Measurements from ENCODE around the gene LRSAM1.

The LRSAM1 gene

GRCh38 chr9:127489471-127490115 lies 38.3 kb downstream of the LRSAM1 start:
- H3K36me3 ChIP-seq (replicated peaks): peaks cover 26% of the 10 kb centered on the region
- H3K4me1 ChIP-seq: no peaks in the 10 kb centered on the region
- in situ Hi-C loops (cut with MboI; ENCODE audit: low sequenced_read_pairs): no loop called here
- DNase-seq (ENCODE audit: low spot score in 2 of 2): peak in 1 of 2 experiments; percentile 33
- H3K9me3 ChIP-seq: no peaks in the 10 kb centered on the region
- no peaks in the 10 kb centered on the region for H3K27me3 ChIP-seq (ENCODE audit: low read depth)
- no peak overlapping the region for H3K4me3 ChIP-seq

GRCh38 chr9:127490535-127491230 lies 39.4 kb downstream of the LRSAM1 start:
- H3K4me1 ChIP-seq: no peaks in the 10 kb centered on the region
- peaks cover 28% of the 10 kb centered on the region for H3K36me3 ChIP-seq (replicated peaks)
- in situ Hi-C loops (cut with MboI; ENCODE audit: low sequenced_read_pairs): no loop called here
- no peaks in the 10 kb centered on the region for H3K27me3 ChIP-seq (ENCODE audit: low read depth)
- no peak for DNase-seq (ENCODE audit: low spot score in 2 of 2)
- H3K9me3 ChIP-seq: no peaks in the 10 kb centered on the region
- H3K4me3 ChIP-seq: no peak overlapping the region

GRCh38 chr9:127491516-127491915 lies 40.2 kb downstream of the LRSAM1 start:
- no peak for DNase-seq (ENCODE audit: low spot score in 2 of 2)
- in situ Hi-C loops (cut with MboI; ENCODE audit: low sequenced_read_pairs): no loop called here
- Histone ChIP-seq H3K36me3 (replicated peaks) (peaks cover 26% of the 10 kb centered on the region), H3K27me3 (ENCODE audit: low read depth) (no peaks in the 10 kb centered on the region), H3K4me1 (no peaks in the 10 kb centered on the region), H3K9me3 (no peaks in the 10 kb centered on the region), H3K4me3 (no peak overlapping the region)

- peaks cover 32% of the 10 kb centered on the region for H3K36me3 ChIP-seq (replicated peaks)
- in situ Hi-C loops (cut with MboI; ENCODE audit: low sequenced_read_pairs): no loop called here
- H3K4me3 ChIP-seq: no peak overlapping the region
- no peaks in the 10 kb centered on the region for H3K9me3 ChIP-seq
- DNase-seq (ENCODE audit: low spot score in 2 of 2): no peak
- no peaks in the 10 kb centered on the region for H3K27me3 ChIP-seq (ENCODE audit: low read depth)
- no peaks in the 10 kb centered on the region for H3K4me1 ChIP-seq
These were observed 41.3 kb downstream of the LRSAM1 start for GRCh38 chr9:127492616-127493015.

- Histone ChIP-seq H3K27me3 (ENCODE audit: low read depth) (no peaks in the 10 kb centered on the region), H3K4me1 (no peaks in the 10 kb centered on the region), H3K36me3 (replicated peaks) (peaks cover 32% of the 10 kb centered on the region), H3K4me3 (no peak overlapping the region), H3K9me3 (no peaks in the 10 kb centered on the region)
- no peak for DNase-seq (ENCODE audit: low spot score in 2 of 2)
- in situ Hi-C loops (cut with MboI; ENCODE audit: low sequenced_read_pairs): no loop called here
These were observed 42.4 kb downstream of the LRSAM1 start for GRCh38 chr9:127493592-127494303.

GRCh38 chr9:127494304-127494702 lies 43.0 kb downstream of the LRSAM1 start:
- in situ Hi-C loops (cut with MboI; ENCODE audit: low sequenced_read_pairs): no loop called here
- no peak for DNase-seq (ENCODE audit: low spot score in 2 of 2)
- H3K4me1 ChIP-seq: no peaks in the 10 kb centered on the region
- no peaks in the 10 kb centered on the region for H3K9me3 ChIP-seq
- H3K4me3 ChIP-seq: no peak overlapping the region
- H3K27me3 ChIP-seq (ENCODE audit: low read depth): no peaks in the 10 kb centered on the region
- peaks cover 32% of the 10 kb centered on the region for H3K36me3 ChIP-seq (replicated peaks)

GRCh38 chr9:127495884-127496555 lies 44.7 kb downstream of the LRSAM1 start:
- H3K36me3 ChIP-seq (replicated peaks): peaks cover 32% of the 10 kb centered on the region

GRCh38 chr9:127496974-127497373 lies 45.7 kb downstream of the LRSAM1 start:
- in situ Hi-C loops (cut with MboI; ENCODE audit: low sequenced_read_pairs): no loop called here
- H3K36me3 ChIP-seq (replicated peaks): peaks cover 28% of the 10 kb centered on the region

More at GRCh38 chr9:127495884-127496555, 44.7 kb downstream of the LRSAM1 start:
- no peaks in the 10 kb centered on the region for H3K9me3 ChIP-seq
- no peaks in the 10 kb centered on the region for H3K4me1 ChIP-seq
- H3K27me3 ChIP-seq (ENCODE audit: low read depth): no peaks in the 10 kb centered on the region
- no peak for DNase-seq (ENCODE audit: low spot score in 2 of 2)
- in situ Hi-C loops (cut with MboI; ENCODE audit: low sequenced_read_pairs): no loop called here
- H3K4me3 ChIP-seq: no peak overlapping the region

GRCh38 chr9:127497656-127498290 lies 46.5 kb downstream of the LRSAM1 start:
- no peak for DNase-seq (ENCODE audit: low spot score in 2 of 2)
- no peaks in the 10 kb centered on the region for H3K9me3 ChIP-seq
- H3K4me1 ChIP-seq: no peaks in the 10 kb centered on the region
- in situ Hi-C loops (cut with MboI; ENCODE audit: low sequenced_read_pairs): no loop called here
- H3K4me3 ChIP-seq: no peak overlapping the region
- peaks cover 24% of the 10 kb centered on the region for H3K36me3 ChIP-seq (replicated peaks)
- H3K27me3 ChIP-seq (ENCODE audit: low read depth): no peaks in the 10 kb centered on the region

More at GRCh38 chr9:127496974-127497373, 45.7 kb downstream of the LRSAM1 start:
- H3K9me3 ChIP-seq: no peaks in the 10 kb centered on the region
- H3K27me3 ChIP-seq (ENCODE audit: low read depth): no peaks in the 10 kb centered on the region
- H3K4me1 ChIP-seq: no peaks in the 10 kb centered on the region
- no peak overlapping the region for H3K4me3 ChIP-seq
- no peak for DNase-seq (ENCODE audit: low spot score in 2 of 2)

GRCh38 chr9:127498298-127498697 lies 47.0 kb downstream of the LRSAM1 start:
- Histone ChIP-seq H3K4me3 (no peak overlapping the region), H3K27me3 (ENCODE audit: low read depth) (no peaks in the 10 kb centered on the region), H3K4me1 (no peaks in the 10 kb centered on the region), H3K9me3 (no peaks in the 10 kb centered on the region), H3K36me3 (replicated peaks) (peaks cover 24% of the 10 kb centered on the region)
- in situ Hi-C loops (cut with MboI; ENCODE audit: low sequenced_read_pairs): no loop called here
- DNase-seq (ENCODE audit: low spot score in 2 of 2): no peak

GRCh38 chr9:127500399-127500798 lies 49.1 kb downstream of the LRSAM1 start:
- H3K4me1 ChIP-seq: no peaks in the 10 kb centered on the region
- H3K36me3 ChIP-seq (replicated peaks): peaks cover 16% of the 10 kb centered on the region
- DNase-seq (ENCODE audit: low spot score in 2 of 2): no peak
- H3K27me3 ChIP-seq (ENCODE audit: low read depth): no peaks in the 10 kb centered on the region
- in situ Hi-C loops (cut with MboI; ENCODE audit: low sequenced_read_pairs): loop anchor here (5.0 to 10.0 kb wide), 2 partner anchors 87 to 424 kb away; no protein-coding TSS in a partner anchor
- H3K4me3 ChIP-seq: no peak overlapping the region
- H3K9me3 ChIP-seq: no peaks in the 10 kb centered on the region

- no peak overlapping the region for H3K4me3 ChIP-seq
- no peaks in the 10 kb centered on the region for H3K4me1 ChIP-seq
- no peaks in the 10 kb centered on the region for H3K27me3 ChIP-seq (ENCODE audit: low read depth)
- no peak for DNase-seq (ENCODE audit: low spot score in 2 of 2)
- peaks cover 14% of the 10 kb centered on the region for H3K36me3 ChIP-seq (replicated peaks)
- H3K9me3 ChIP-seq: no peaks in the 10 kb centered on the region
- in situ Hi-C loops (cut with MboI; ENCODE audit: low sequenced_read_pairs): loop anchor here (5.0 to 10.0 kb wide), 2 partner anchors 86 to 424 kb away; no protein-coding TSS in a partner anchor
These were observed 49.6 kb downstream of the LRSAM1 start for GRCh38 chr9:127500862-127501261.

- Histone ChIP-seq H3K27me3 (ENCODE audit: low read depth) (no peaks in the 10 kb centered on the region), H3K9me3 (no peaks in the 10 kb centered on the region), H3K36me3 (replicated peaks) (peaks cover 8% of the 10 kb centered on the region), H3K4me1 (no peaks in the 10 kb centered on the region), H3K4me3 (no peak overlapping the region)
- no peak for DNase-seq (ENCODE audit: low spot score in 2 of 2)
- in situ Hi-C loops (cut with MboI; ENCODE audit: low sequenced_read_pairs): loop anchor here (5.0 to 10.0 kb wide), 2 partner anchors 85 to 423 kb away; no protein-coding TSS in a partner anchor
These were observed 50.6 kb downstream of the LRSAM1 start for GRCh38 chr9:127501821-127502343.
